Activated naive CD8-positive, alpha-beta T cell treated with anti-CD3 and anti-CD28 coated beads, Interleukin-2, amount 50 U/mL, for 24 hours (primary cell): ENCODE results near the gene WNK2.
A peak's percentile ranks its signal among the peaks of the same experiment; 100 is the strongest.

Experiments used
- ATAC-seq: fragments of 150-1000 bp; cut with Tn5 transposase; one replicate; pipeline ENCODE4 v1.10.0; 2021
- DNase-seq: peaks from one replicate; pipeline ENCODE4 v3.0.0; 2021
- H3K27ac Mint-ChIP-seq: one replicate; pipeline ENCODE4 v1.8.0; 2021; ENCODE audit warnings: mild to moderate bottlenecking, mixed read lengths
- H3K27me3 Mint-ChIP-seq: one replicate; pipeline ENCODE4 v1.8.0; 2021; ENCODE audit warnings: mixed read lengths
- H3K36me3 Mint-ChIP-seq: one replicate; pipeline ENCODE4 v1.8.0; 2021; ENCODE audit warnings: low read depth, mixed read lengths
- H3K4me1 Mint-ChIP-seq: one replicate; pipeline ENCODE4 v1.8.0; 2021; ENCODE audit warnings: mixed read lengths
- H3K4me3 Mint-ChIP-seq: one replicate; pipeline ENCODE4 v1.8.0; 2021; ENCODE audit warnings: mild to moderate bottlenecking, moderate library complexity, mixed read lengths
- H3K9me3 Mint-ChIP-seq: one replicate; pipeline ENCODE4 v1.8.0; 2021; ENCODE audit warnings: mixed read lengths

WNK2 gene

GRCh38 chr9:93223260-93224180 is 39.6 kb downstream of the WNK2 start:
- Mint-ChIP-seq H3K4me1 (no peaks in the 10 kb centered on the region), H3K36me3 (no peaks in the 10 kb centered on the region), H3K27ac (no peak overlapping the region), H3K27me3 (no peaks in the 10 kb centered on the region), H3K9me3 (no peaks in the 10 kb centered on the region), H3K4me3 (no peak overlapping the region)
- DNase-seq (no peak), ATAC-seq (no peak)

DNA sequence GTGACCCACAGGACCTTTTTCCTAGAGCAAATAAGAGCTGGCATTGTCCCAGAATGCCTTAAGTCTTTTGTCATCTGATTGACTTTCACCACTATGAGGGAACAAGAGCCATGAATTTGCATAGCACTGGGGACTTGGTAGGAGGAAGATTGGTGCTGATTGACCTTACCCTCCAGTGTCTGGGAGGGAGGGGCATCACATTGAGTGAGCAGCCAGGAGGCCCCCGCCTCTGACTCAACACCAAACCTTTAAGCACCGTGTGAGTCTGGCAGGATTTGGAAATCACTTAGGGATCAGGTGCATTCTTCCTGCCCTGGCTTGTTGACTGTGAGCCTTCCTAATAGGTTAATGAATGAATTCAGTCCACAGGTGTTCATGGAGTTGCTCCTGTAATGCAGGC is 40.7 kb downstream of the WNK2 start:
- no peaks in the 10 kb centered on the region for H3K4me1 Mint-ChIP-seq
- no peak overlapping the region for H3K27ac Mint-ChIP-seq
- H3K4me3 Mint-ChIP-seq, result no peak overlapping the region
- ATAC-seq (no peak), DNase-seq (no peak)
- H3K27me3 Mint-ChIP-seq, result no peaks in the 10 kb centered on the region
- H3K36me3 Mint-ChIP-seq, result no peaks in the 10 kb centered on the region
- no peaks in the 10 kb centered on the region for H3K9me3 Mint-ChIP-seq

DNA sequence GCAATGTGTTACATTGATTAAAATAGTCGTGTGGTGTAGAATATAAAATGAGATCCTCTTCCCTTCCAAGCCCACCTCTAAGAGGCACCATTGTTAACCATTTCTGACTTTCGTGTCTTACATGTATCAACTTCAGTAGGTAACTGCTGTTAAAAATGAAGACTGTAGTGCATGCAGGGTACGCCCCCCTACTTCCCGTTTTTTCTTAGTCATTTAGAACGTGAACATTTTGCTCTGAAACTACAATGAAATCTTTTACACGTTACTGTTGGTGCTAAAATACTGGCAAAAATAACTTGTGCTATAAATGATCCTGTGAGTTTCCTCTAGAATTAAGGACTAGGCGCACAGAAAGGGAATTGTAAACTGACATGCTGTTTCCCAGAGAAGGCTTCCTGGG is 41.5 kb downstream of the WNK2 start:
- DNase-seq (no peak), ATAC-seq (no peak)
- Mint-ChIP-seq H3K36me3 (no peaks in the 10 kb centered on the region), H3K4me1 (no peaks in the 10 kb centered on the region), H3K9me3 (no peaks in the 10 kb centered on the region), H3K4me3 (no peak overlapping the region), H3K27me3 (no peaks in the 10 kb centered on the region), H3K27ac (no peak overlapping the region)

GRCh38 chr9:93225892-93226291 is 42.0 kb downstream of the WNK2 start:
- H3K4me1 Mint-ChIP-seq, result no peaks in the 10 kb centered on the region
- H3K27me3 Mint-ChIP-seq, result no peaks in the 10 kb centered on the region
- H3K27ac Mint-ChIP-seq, result no peak overlapping the region

DNA sequence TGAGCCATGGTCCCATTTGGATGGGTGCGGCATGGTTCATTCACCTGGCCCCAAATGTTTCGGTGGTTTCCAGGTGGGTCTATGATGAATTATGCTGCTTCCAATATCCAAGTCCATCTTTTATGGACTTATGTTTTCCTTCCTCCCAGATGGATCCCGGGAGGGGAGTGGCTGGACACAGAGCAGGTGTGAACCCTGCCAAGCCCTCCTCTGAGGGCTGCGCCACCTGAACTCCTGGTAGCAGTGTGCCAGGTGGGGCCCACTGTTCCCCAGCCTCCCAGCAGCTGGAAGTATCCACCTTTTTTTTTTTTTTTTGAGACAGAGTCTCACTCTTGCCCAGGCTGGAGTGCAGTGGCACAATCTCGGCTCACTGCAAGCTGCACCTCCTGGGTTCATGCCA is 42.9 kb downstream of the WNK2 start:
- Mint-ChIP-seq H3K9me3 (no peaks in the 10 kb centered on the region), H3K27ac (no peak overlapping the region), H3K36me3 (no peaks in the 10 kb centered on the region), H3K4me3 (no peak overlapping the region), H3K4me1 (no peaks in the 10 kb centered on the region), H3K27me3 (peaks cover 5% of the 10 kb centered on the region)
- DNase-seq (no peak), ATAC-seq (no peak)

More at GRCh38 chr9:93225892-93226291, 42.0 kb downstream of the WNK2 start:
- H3K4me3 Mint-ChIP-seq, result no peak overlapping the region
- DNase-seq (no peak), ATAC-seq (no peak)
- H3K36me3 Mint-ChIP-seq, result no peaks in the 10 kb centered on the region
- no peaks in the 10 kb centered on the region for H3K9me3 Mint-ChIP-seq

- DNase-seq (no peak), ATAC-seq (no peak)
- Mint-ChIP-seq H3K4me3 (no peak overlapping the region), H3K36me3 (no peaks in the 10 kb centered on the region), H3K27me3 (peaks cover 11% of the 10 kb centered on the region), H3K27ac (no peak overlapping the region), H3K4me1 (no peaks in the 10 kb centered on the region), H3K9me3 (no peaks in the 10 kb centered on the region)
These were observed 44.1 kb downstream of the WNK2 start for GRCh38 chr9:93228030-93228429.

GRCh38 chr9:93228453-93228852 is 44.5 kb downstream of the WNK2 start:
- DNase-seq (no peak), ATAC-seq (no peak)
- Mint-ChIP-seq H3K4me3 (no peak overlapping the region), H3K27ac (no peak overlapping the region), H3K36me3 (no peaks in the 10 kb centered on the region), H3K4me1 (no peaks in the 10 kb centered on the region), H3K9me3 (no peaks in the 10 kb centered on the region), H3K27me3 (peaks cover 11% of the 10 kb centered on the region)

DNA sequence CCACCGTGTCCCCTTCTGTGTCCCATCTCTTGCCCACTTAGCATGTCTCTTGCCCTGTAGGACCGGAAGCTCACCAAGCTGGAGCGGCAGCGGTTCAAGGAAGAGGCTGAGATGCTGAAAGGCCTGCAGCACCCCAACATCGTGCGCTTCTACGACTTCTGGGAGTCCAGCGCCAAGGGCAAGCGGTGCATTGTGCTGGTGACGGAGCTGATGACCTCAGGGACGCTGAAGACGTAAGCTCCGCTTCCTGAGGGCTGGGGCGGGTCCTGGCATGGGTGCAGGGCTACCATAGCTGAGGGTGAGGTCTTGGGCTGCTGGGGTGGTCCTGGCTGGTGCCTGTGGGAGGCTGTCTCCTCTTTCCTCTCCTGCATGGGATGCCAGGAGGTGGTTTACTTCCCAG is 45.7 kb downstream of the WNK2 start:
- Mint-ChIP-seq H3K27me3 (peaks cover 11% of the 10 kb centered on the region), H3K4me3 (no peak overlapping the region), H3K36me3 (no peaks in the 10 kb centered on the region), H3K27ac (no peak overlapping the region), H3K4me1 (no peaks in the 10 kb centered on the region), H3K9me3 (no peaks in the 10 kb centered on the region)
- ATAC-seq (peak; percentile 15), DNase-seq (no peak)

- no peak for ATAC-seq
- Mint-ChIP-seq H3K36me3 (no peaks in the 10 kb centered on the region), H3K4me3 (no peak overlapping the region), H3K27me3 (peaks cover 11% of the 10 kb centered on the region), H3K9me3 (no peaks in the 10 kb centered on the region), H3K4me1 (no peaks in the 10 kb centered on the region), H3K27ac (no peak overlapping the region)
- DNase-seq, result no peak
These were observed 46.2 kb downstream of the WNK2 start for GRCh38 chr9:93230185-93230584.

DNA sequence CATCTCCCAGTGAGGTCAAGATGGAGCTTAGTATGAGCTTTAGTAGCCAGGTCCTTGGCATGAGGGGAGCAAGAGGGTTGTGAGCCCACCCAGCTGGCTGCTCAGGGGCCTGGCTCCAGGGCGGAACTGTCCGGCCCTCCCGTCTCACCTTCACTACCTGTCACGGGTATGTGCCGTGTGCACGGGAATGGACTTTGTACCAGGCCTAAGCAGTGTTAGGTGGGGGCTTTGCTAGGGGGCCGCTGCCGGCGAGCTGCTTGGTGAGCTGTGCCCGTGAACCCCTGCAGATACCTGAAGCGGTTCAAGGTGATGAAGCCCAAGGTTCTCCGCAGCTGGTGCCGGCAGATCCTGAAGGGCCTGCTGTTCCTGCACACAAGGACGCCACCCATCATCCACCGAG is 46.7 kb downstream of the WNK2 start:
- H3K27ac Mint-ChIP-seq, result no peak overlapping the region
- no peak overlapping the region for H3K4me3 Mint-ChIP-seq
- no peak for DNase-seq
- H3K9me3 Mint-ChIP-seq, result no peaks in the 10 kb centered on the region
- H3K4me1 Mint-ChIP-seq, result no peaks in the 10 kb centered on the region
- H3K36me3 Mint-ChIP-seq, result no peaks in the 10 kb centered on the region
- no peak for ATAC-seq
- H3K27me3 Mint-ChIP-seq, result peaks cover 11% of the 10 kb centered on the region

DNA sequence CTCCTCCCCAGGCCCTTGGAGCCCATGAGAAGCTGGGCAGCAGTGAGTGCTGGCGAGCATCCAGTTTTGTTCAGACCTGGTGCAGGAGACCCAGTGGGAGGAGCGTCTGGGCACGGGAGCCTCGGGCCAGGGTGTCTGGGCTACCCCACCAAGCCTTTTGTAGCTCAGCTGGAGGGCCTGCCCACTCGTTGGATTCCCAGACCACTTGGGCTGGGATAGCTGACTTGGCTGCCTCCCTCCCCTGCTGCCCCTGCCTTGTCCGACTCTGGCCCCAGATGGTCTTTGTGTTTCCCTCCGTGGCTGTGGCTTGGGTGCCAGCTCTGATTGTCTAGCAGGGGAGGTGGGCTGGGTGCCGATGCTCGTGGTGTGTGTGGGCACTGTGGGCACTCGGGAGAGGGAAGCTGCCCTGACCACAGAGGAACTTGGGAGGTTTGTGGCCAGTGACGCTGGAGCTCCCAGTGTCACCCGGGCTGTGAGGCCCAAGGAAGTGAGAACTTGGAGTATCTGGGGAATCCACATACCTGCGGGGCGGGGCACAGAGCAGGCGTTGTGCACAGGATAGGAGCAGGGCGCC is 47.3 kb downstream of the WNK2 start:
- H3K27ac Mint-ChIP-seq, result no peak overlapping the region
- no peaks in the 10 kb centered on the region for H3K9me3 Mint-ChIP-seq
- peaks cover 11% of the 10 kb centered on the region for H3K27me3 Mint-ChIP-seq
- ATAC-seq (no peak), DNase-seq (no peak)
- H3K4me1 Mint-ChIP-seq, result no peaks in the 10 kb centered on the region
- H3K4me3 Mint-ChIP-seq, result no peak overlapping the region
- no peaks in the 10 kb centered on the region for H3K36me3 Mint-ChIP-seq

GRCh38 chr9:93231716-93232115 is 47.8 kb downstream of the WNK2 start:
- Mint-ChIP-seq H3K9me3 (no peaks in the 10 kb centered on the region), H3K4me1 (no peaks in the 10 kb centered on the region)

GRCh38 chr9:93232388-93232960 is 48.5 kb downstream of the WNK2 start:
- H3K27me3 Mint-ChIP-seq, result peaks cover 11% of the 10 kb centered on the region
- ATAC-seq, result no peak

More at GRCh38 chr9:93231716-93232115, 47.8 kb downstream of the WNK2 start:
- DNase-seq (no peak), ATAC-seq (no peak)
- Mint-ChIP-seq H3K27ac (no peak overlapping the region), H3K4me3 (no peak overlapping the region), H3K36me3 (no peaks in the 10 kb centered on the region), H3K27me3 (peaks cover 11% of the 10 kb centered on the region)

DNA sequence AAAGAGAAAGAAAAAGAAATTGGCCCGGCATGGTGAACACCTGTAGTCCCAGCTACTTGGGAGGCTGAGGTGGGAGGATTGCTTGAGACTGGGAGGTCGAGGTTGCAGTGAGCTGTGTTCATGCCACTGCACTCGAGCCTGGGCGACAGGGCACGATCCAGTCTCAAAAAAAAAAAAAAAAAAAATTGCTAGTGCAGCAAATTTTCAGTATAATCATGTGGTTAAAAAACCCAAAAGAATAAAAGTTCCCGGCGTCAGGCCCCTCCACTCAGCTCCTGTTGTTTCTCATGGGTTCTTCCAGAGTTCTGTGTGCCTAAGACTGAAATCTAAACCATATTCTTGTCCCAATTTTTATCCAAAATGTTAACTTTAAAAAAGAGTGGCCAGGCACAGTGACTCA is 49.1 kb downstream of the WNK2 start:
- ATAC-seq, result no peak
- no peak for DNase-seq
- H3K36me3 Mint-ChIP-seq, result no peaks in the 10 kb centered on the region
- H3K4me3 Mint-ChIP-seq, result no peak overlapping the region
- peaks cover 5% of the 10 kb centered on the region for H3K9me3 Mint-ChIP-seq
- H3K27me3 Mint-ChIP-seq, result peaks cover 11% of the 10 kb centered on the region
- H3K4me1 Mint-ChIP-seq, result peaks cover 8% of the 10 kb centered on the region
- no peak overlapping the region for H3K27ac Mint-ChIP-seq

More at GRCh38 chr9:93232388-93232960, 48.5 kb downstream of the WNK2 start:
- H3K27ac Mint-ChIP-seq, result no peak overlapping the region
- no peak overlapping the region for H3K4me3 Mint-ChIP-seq
- H3K36me3 Mint-ChIP-seq, result no peaks in the 10 kb centered on the region
- peaks cover 4% of the 10 kb centered on the region for H3K9me3 Mint-ChIP-seq
- DNase-seq, result no peak
- H3K4me1 Mint-ChIP-seq, result peaks cover 2% of the 10 kb centered on the region

DNA sequence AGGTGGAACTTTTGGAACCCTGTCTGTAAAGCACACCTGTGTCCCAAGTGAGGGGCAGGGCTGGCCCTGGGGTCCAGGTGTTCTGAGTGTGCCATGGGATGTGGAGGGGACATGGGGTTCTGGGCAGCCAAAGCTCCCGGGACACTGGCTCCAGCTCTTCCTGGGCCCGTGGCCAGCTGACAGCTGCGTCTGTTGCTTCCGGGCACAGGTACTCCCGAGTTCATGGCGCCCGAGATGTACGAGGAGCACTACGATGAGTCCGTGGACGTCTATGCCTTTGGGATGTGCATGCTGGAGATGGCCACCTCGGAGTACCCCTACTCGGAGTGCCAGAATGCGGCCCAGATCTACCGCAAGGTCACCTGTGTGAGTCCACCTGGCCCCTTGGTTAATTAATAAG is 50.7 kb downstream of the WNK2 start:
- ATAC-seq (no peak), DNase-seq (no peak)
- Mint-ChIP-seq H3K4me1 (peaks cover 8% of the 10 kb centered on the region), H3K4me3 (no peak overlapping the region), H3K9me3 (peaks cover 5% of the 10 kb centered on the region), H3K27ac (no peak overlapping the region), H3K27me3 (peaks cover 11% of the 10 kb centered on the region), H3K36me3 (no peaks in the 10 kb centered on the region)
